Stimulated activated CD4-positive, alpha-beta T cell treated with anti-CD3 and anti-CD28 coated beads, Interleukin-2, amount 100 ng/mL, for 4 hours (primary cell): ENCODE data around the gene ABCC12.

Experiments
- DNase-seq: peaks from one replicate; pipeline ENCODE4 v3.0.0-alpha.2; 2020; ENCODE audit warnings: low read depth

ABCC12 gene

DNA sequence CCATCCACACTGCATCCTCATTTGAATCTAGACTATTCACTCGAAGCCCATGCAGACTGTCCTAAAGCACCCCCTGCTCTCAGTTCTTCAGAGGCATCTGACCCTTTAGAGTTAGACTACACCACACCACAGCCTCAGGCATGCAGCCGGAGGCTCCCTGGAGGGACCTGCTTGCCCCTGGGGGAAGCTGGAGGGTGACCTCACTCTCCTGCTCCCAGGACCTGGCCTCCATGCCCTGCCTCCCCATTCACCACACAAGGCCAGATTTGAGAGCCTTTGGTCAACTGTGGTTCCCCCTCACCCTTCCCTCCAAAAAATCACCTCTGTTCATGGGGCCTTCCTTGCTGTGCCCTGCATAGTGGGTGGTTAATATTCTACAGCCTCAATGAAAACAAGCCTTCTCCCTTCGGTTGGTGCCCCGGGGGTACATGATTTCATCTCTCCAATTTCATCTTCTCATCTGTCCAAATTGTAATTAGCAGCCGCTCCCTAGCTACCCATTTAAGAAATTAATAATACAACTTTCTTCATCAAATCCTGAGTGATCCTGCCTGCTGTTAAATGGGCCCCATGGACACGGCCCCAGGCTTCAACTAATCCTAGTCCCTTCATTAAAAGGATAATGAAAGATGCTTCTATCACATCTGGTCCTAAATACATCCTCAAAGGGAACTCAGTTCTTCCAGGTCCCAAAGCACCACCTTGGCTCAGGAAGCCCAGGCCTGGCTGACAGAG is 24.4 kb downstream of the ABCC12 start:
- DNase-seq, result no peak

DNA sequence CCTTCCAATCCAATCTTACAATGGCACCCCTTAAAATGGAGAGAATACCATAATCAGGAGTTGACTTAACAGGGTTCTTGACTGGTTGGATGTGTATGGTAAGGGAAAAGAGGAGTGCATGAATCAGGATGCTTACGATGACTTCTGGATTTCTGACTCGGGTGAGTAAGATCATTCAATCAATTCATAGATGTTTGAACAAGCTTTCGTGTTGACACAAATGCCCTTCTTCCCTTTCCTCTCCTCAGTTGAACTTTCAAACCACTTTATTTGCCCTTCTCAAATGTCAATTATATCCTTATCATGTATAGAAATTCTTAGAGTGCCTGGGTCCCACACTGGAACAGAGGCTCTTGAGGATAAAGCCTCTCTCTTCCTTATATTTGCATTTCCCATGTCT is 25.9 kb downstream of the ABCC12 start:
- no peak for DNase-seq

DNA sequence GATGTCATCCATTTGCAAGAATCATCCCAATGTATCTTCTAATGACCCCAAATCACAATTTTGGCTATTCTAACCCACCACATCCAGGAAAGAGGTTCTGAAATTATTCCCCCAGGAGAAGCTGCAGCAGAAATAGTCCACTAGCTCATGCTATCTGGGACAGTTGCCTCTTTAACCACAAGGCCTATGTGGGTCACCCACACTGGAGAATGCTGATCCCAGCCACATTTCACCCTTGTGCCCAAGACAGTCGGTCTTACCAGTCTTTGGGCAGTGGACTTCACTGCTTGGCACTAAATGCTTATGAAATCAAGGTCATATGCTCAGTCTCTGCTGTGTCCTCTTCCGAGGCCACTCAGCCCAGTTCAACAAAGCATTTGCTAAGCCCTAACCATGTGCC is 27.0 kb downstream of the ABCC12 start:
- DNase-seq, result no peak

- no peak for DNase-seq
Measured at GRCh38 chr16:48126801-48127644, 28.8 kb downstream of the ABCC12 start.

GRCh38 chr16:48125888-48126287 is 29.9 kb downstream of the ABCC12 start:
- DNase-seq, result no peak

DNA sequence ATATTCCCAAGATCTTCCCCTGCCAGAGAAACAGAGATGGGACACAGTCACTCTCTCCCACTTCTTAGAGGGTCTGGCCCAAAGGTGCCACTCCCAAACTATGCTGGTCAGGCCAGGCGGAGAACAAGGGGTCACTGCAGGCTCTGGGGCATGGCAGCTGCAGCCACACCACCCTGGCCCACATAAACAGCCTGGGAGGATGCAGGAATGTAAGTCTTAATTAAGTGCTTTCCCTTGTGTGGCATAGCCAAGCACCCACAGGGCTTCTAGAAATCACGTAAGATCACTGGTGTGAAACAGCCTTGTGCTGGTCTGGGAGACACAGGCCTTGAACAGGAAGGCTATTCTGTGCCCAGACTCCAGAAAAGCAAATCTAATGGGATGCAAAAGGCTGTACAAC is 31.5 kb downstream of the ABCC12 start:
- DNase-seq, result no peak

DNA sequence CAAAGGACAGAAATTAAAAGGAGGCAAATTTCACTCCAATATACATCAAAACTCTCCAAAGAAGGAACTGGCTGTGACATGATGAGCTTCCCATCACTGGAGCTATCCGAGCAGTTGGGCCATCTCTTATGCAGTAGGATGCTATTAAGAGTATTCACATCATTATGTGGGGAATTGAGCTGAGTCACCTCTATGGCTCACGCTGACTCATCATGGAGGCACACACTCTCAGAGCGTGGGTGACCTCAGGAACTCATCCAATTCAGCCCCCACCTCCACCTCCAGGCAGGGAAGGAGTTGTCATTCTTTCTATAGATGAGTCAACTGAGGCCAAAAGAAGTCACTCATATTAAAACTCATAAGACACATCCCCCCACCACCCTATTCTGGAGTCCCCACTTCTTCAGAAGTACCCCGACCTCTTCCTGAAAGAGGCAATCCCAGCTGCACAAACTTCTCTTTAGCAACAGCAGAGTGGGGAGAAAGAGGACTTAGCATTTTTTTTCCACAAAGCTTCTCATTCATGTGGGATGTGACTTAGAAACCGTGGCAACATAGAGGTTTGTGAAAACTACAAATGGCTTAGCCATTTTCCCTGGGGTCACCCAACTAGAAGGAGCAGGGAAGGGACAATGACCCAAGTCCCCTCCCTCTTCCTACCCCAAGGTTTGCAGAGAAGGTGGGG is 32.5 kb downstream of the ABCC12 start:
- peak; percentile 33 for DNase-seq

DNA sequence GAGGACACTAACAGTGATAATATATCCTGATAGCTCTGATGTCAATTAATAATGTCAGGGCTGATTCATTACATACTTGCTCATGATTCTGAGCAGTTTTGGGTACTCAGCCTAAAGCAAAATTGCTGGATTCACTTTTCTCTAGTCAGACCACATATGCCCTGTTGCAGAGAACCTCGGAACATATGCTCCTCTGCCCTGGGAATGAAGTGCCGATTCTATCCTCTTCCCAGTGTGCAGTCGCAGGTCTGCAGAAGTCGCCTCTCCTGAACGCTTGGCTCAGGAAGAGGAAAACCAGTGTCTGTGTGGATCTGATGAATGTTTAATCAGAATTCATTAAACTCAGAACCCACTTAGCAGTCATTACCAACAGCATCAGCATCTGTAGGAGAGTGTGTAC is 34.5 kb downstream of the ABCC12 start:
- no peak for DNase-seq

DNA sequence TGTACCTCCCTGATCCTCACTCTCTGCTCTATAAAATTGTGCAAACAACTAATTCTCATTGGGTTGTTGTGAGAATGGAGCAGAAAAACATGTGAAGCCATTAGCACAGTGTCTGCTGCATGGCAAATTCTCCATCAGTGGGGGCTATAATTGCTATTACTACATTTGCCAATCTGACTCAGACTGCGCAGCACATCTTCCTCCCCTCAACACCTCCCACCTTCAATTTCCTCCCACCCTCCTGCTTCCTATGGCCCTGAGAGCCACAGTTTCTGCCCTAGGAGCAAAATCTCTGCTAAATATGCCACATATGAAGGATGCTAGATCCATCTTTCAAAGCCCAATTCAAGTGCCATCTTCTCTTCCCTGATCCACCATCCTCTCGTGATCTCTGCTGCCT is 37.0 kb downstream of the ABCC12 start:
- DNase-seq, result no peak

- peak; percentile 26 for DNase-seq
Measured at GRCh38 chr16:48117217-48118105, 38.3 kb downstream of the ABCC12 start.

DNA sequence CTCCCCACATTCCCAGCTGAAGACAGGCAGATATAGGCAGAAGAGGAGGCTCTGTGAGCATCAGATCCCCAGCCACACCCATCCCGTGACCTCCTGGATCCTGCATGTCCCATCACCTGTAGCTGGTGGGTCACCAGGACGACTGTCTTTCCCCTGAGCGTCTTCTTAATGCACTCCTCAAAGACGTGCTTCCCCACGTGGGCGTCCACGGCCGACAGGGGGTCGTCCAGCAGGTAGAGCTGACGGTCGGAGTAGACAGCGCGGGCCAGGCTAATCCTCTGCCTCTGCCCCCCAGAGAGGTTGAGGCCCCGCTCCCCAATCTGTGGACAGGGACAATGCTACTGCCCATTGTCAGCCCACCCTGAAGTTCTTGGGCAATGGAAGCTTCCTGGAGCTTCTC is 40.5 kb downstream of the ABCC12 start:
- DNase-seq, result no peak

GRCh38 chr16:48114410-48114809 is 41.4 kb downstream of the ABCC12 start:
- no peak for DNase-seq

GRCh38 chr16:48113471-48113870 is 42.3 kb downstream of the ABCC12 start:
- no peak for DNase-seq

GRCh38 chr16:48113001-48113400 is 42.8 kb downstream of the ABCC12 start:
- no peak for DNase-seq

DNA sequence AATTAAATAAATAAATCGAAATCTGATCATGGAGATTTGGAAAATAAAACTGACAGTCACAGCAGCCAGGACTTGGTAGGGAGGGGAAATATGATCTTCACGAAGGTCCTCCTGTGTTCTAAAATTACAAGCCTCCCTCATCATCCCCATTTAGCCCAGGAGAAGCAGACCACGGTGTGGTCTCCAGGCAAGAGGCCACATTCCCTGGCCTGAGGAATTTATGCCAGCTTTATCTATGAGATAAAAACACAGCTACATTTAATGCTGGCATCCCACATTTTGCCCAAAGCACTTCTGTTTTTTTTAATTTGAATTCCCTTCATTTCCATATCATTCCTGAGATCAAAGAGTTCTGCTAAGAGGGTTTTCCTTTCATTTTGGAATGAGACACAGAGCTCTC is 43.2 kb downstream of the ABCC12 start:
- DNase-seq, result no peak

- DNase-seq, result no peak
Measured at GRCh38 chr16:48110982-48111381, 44.8 kb downstream of the ABCC12 start.

GRCh38 chr16:48110000-48110399 is 45.8 kb downstream of the ABCC12 start:
- no peak for DNase-seq

DNA sequence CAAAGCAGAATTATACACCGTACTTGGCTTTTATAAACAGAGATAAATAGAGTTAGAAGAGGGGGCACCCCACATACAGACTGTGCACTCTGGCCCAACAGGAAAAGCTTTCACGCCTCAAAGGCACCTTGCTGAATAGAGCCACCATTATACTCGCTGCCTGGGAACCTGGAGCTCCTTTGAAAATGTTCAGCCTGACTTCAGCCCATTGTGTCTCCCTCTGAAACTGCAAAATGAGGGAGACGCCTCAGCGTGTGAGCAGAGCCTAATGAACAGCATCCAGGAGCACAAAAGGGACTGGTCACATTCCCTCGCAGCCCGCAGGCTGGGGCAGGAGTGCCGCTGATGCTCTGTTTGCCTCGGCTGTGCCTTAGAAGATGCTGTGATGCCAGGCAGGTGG is 46.3 kb downstream of the ABCC12 start:
- DNase-seq, result no peak

GRCh38 chr16:48106446-48106845 is 49.3 kb downstream of the ABCC12 start:
- no peak for DNase-seq
